Mesodermal cell (in vitro differentiated cells): ENCODE measurements around the gene FUT8.

Source experiments
- H3K27ac ChIP-seq: 2 replicates; pipeline ENCODE4 v1.7.0; 2013; ENCODE audit warnings: mild to moderate bottlenecking, low read depth, low read length, moderate library complexity; ENCODE audit not compliant: severe bottlenecking
- H3K36me3 ChIP-seq: 2 replicates; pipeline ENCODE4 v1.7.1; 2013; ENCODE audit warnings: mild to moderate bottlenecking, low read length, moderate library complexity; ENCODE audit not compliant: control insufficient read depth, insufficient read depth
- H3K4me1 ChIP-seq: one replicate; pipeline ENCODE4 v1.7.1; 2013; ENCODE audit warnings: mild to moderate bottlenecking, low read length; ENCODE audit not compliant: insufficient read depth, control insufficient read depth, poor library complexity, severe bottlenecking
- H3K4me3 ChIP-seq: 2 replicates; pipeline ENCODE4 v1.7.0; 2013; ENCODE audit warnings: low read length, control low read depth, mild to moderate bottlenecking; ENCODE audit not compliant: insufficient read depth, poor library complexity, severe bottlenecking; ENCODE audit errors: extremely low read depth
- H3K9me3 ChIP-seq: 2 replicates; pipeline ENCODE4 v1.7.1; 2013; ENCODE audit warnings: mild to moderate bottlenecking, low read length, moderate library complexity; ENCODE audit not compliant: control insufficient read depth
- WGBS, 2 experiments: methylation state at CpG; one replicate each; pipeline ENCODE4 v1.1.5; 2013; ENCODE audit warnings: missing lambda C conversion rate in 2 of 2; ENCODE audit not compliant: insufficient coverage in 2 of 2; 5-methylcytosine and 5-hydroxymethylcytosine counted together

FUT8 gene

GRCh38 chr14:65771271-65771670 is 358.7 kb downstream of the FUT8 start:
- H3K36me3 ChIP-seq: no peaks in the 10 kb centered on the region
- no peaks in the 10 kb centered on the region for H3K4me1 ChIP-seq
- no peak overlapping the region for H3K27ac ChIP-seq
- no peak overlapping the region for H3K4me3 ChIP-seq
- WGBS, 2 experiments: 83 to 92% methylated on average over 1 to 2 of the region's 3 CpGs
- no peaks in the 10 kb centered on the region for H3K9me3 ChIP-seq

GRCh38 chr14:65772466-65772865 is 359.9 kb downstream of the FUT8 start:
- H3K4me3 ChIP-seq: no peak overlapping the region
- no peak overlapping the region for H3K27ac ChIP-seq
- 79 to 82% methylated on average over 7 to 8 of the region's 8 CpGs for WGBS, 2 experiments
- no peaks in the 10 kb centered on the region for H3K4me1 ChIP-seq
- H3K9me3 ChIP-seq: no peaks in the 10 kb centered on the region
- no peaks in the 10 kb centered on the region for H3K36me3 ChIP-seq

GRCh38 chr14:65772921-65773574 is 360.5 kb downstream of the FUT8 start:
- H3K36me3 ChIP-seq: no peaks in the 10 kb centered on the region
- H3K4me1 ChIP-seq: no peaks in the 10 kb centered on the region
- no peak overlapping the region for H3K27ac ChIP-seq
- no peak overlapping the region for H3K4me3 ChIP-seq
- 93 to 100% methylated on average over 1 to 3 of the region's 4 CpGs for WGBS, 2 experiments
- H3K9me3 ChIP-seq: no peaks in the 10 kb centered on the region

GRCh38 chr14:65774041-65774440 is 361.5 kb downstream of the FUT8 start:
- Histone ChIP-seq H3K4me1 (no peaks in the 10 kb centered on the region), H3K36me3 (no peaks in the 10 kb centered on the region), H3K27ac (no peak overlapping the region), H3K4me3 (no peak overlapping the region), H3K9me3 (no peaks in the 10 kb centered on the region)
- WGBS, 2 experiments: 89 to 100% methylated on average over 1 of the region's 1 CpG

GRCh38 chr14:65776193-65776852 is 363.8 kb downstream of the FUT8 start:
- no peaks in the 10 kb centered on the region for H3K36me3 ChIP-seq
- no peaks in the 10 kb centered on the region for H3K4me1 ChIP-seq
- H3K9me3 ChIP-seq: no peaks in the 10 kb centered on the region
- H3K27ac ChIP-seq: no peak overlapping the region
- WGBS, 2 experiments: 60 to 82% methylated on average over 1 to 3 of the region's 4 CpGs
- no peak overlapping the region for H3K4me3 ChIP-seq

GRCh38 chr14:65780566-65780965 is 368.0 kb downstream of the FUT8 start:
- H3K27ac ChIP-seq: no peak overlapping the region
- 92 to 100% methylated on average over 1 to 2 of the region's 2 CpGs for WGBS, 2 experiments

GRCh38 chr14:65783101-65783500 is 370.6 kb downstream of the FUT8 start:
- Histone ChIP-seq H3K27ac (no peak overlapping the region), H3K36me3 (no peaks in the 10 kb centered on the region), H3K4me3 (no peak overlapping the region), H3K9me3 (no peaks in the 10 kb centered on the region), H3K4me1 (no peaks in the 10 kb centered on the region)
- WGBS, 2 experiments: 100% methylated on average over 1 of the region's 3 CpGs; no CpG with 5 or more reads in 1 of the 2 experiments

More at GRCh38 chr14:65780566-65780965, 368.0 kb downstream of the FUT8 start:
- H3K4me1 ChIP-seq: no peaks in the 10 kb centered on the region
- H3K4me3 ChIP-seq: no peak overlapping the region
- no peaks in the 10 kb centered on the region for H3K9me3 ChIP-seq
- H3K36me3 ChIP-seq: no peaks in the 10 kb centered on the region

- no peaks in the 10 kb centered on the region for H3K4me1 ChIP-seq
- no peak overlapping the region for H3K27ac ChIP-seq
- H3K9me3 ChIP-seq: no peaks in the 10 kb centered on the region
- no peak overlapping the region for H3K4me3 ChIP-seq
- 67 to 100% methylated on average over 1 of the region's 1 CpG for WGBS, 2 experiments
- no peaks in the 10 kb centered on the region for H3K36me3 ChIP-seq
These were observed 371.0 kb downstream of the FUT8 start for GRCh38 chr14:65783576-65783975.

GRCh38 chr14:65784574-65784973 is 372.0 kb downstream of the FUT8 start:
- Histone ChIP-seq H3K27ac (no peak overlapping the region), H3K4me3 (no peak overlapping the region), H3K4me1 (no peaks in the 10 kb centered on the region), H3K36me3 (no peaks in the 10 kb centered on the region), H3K9me3 (no peaks in the 10 kb centered on the region)
- 83 to 95% methylated on average over 1 to 2 of the region's 2 CpGs for WGBS, 2 experiments

GRCh38 chr14:65787461-65787860 is 374.9 kb downstream of the FUT8 start:
- no peaks in the 10 kb centered on the region for H3K36me3 ChIP-seq
- peaks cover 13% of the 10 kb centered on the region for H3K4me1 ChIP-seq
- H3K27ac ChIP-seq: no peak overlapping the region
- H3K9me3 ChIP-seq: no peaks in the 10 kb centered on the region
- no peak overlapping the region for H3K4me3 ChIP-seq

GRCh38 chr14:65788876-65789275 is 376.3 kb downstream of the FUT8 start:
- H3K4me1 ChIP-seq: peaks cover 15% of the 10 kb centered on the region
- H3K9me3 ChIP-seq: no peaks in the 10 kb centered on the region
- no peak overlapping the region for H3K4me3 ChIP-seq
- 87 to 96% methylated on average over 3 of the region's 5 CpGs for WGBS, 2 experiments
- no peaks in the 10 kb centered on the region for H3K36me3 ChIP-seq
- H3K27ac ChIP-seq: no peak overlapping the region
